ENCODE results near the gene MAG. TPM values are rescaled to one million over a fixed set of nuclear protein-coding genes. Genes with fewer than 3 reads are reported as not detected.

Gene MAG
- total and polyA plus RNA-seq, 10 of the 15 experiments (the other 5 are each of a cell fraction or from before 2014, with no cell fraction given): 0.03 to 0.82 (median 0.17) TPM; not detected in 2

DNA sequence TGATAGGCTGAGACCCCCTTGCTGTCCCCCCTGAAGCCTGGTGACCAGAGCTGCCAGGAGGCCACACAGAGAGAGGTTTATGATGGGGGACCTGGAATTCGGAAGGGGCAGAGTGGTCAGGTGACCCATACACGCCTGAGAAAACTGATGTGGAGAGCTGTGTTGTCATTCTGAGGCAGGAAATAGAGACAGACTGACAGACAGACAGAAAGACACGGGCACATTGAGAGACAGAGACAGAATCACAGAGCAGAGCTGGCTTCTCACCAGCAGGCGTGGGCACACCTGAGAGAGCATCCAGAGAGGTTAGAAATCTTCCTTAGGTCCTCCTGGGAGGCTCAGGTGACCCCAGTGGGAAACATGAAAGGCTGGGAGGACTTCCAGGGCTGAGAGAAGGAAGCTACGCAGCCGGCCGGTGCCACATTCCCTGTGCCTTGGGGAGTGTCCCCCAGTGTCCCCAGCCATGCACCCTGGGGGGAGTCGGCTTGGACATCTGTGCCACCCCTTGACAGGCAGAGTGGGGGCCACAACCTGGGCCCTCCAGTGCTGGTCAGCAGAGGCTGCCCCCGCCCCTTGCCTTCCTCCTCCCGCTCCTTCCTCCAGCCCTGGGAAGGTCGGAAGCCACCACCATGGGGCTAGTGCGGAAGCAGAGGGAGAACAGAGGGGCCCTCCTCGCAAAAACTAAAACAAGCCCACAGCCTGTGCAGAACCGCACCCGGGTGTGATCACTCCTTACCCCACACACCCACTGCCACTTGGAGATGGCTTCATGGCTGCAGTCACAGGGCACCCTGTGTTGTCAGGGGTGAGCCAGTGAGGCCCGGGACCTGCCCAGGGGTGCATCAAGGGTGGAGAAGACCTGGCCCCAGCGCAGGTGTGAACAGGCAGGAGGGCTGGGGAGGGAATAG is 57.9 kb downstream of the MAG start:
- no peak for DNase-seq (ENCODE audit: low read depth, low spot score)
- RAD21 ChIA-PET (ENCODE audit: unreplicated experiment): interaction anchor here (0.6 to 6.2 kb wide), 9 partner anchors 13 to 145 kb away, joined by 3 to 127 read pairs (median 6); partner anchors contain the start of gene CD22
- Histone ChIP-seq H3K4me3 (no peak overlapping the region), H4K20me1 (ENCODE audit: control insufficient read depth, insufficient read depth) (no peaks in the 10 kb centered on the region), H3K9ac (ENCODE audit: control insufficient read depth, insufficient read depth, low read length) (no peak overlapping the region), H3K4me2 (ENCODE audit: control insufficient read depth, insufficient read depth) (no peak overlapping the region), H3K27me3 (replicated peaks in 1 of 2; ENCODE audit: control insufficient read depth in 2 of 2, insufficient read depth in 2 of 2, low read length in 1 of 2) (no peaks in the 10 kb centered on the region), H3K27ac (ENCODE audit: control insufficient read depth, insufficient read depth) (peak overlapping the region; percentile 11; the same call in 1 of the 2 replicates), H3K4me1 (ENCODE audit: control insufficient read depth, insufficient read depth, low read length) (peaks cover 58% of the 10 kb centered on the region), H3K36me3 (ENCODE audit: control insufficient read depth in 2 of 2, insufficient read depth in 2 of 2, low read length in 1 of 2) (peaks cover 0 to 3% of the 10 kb centered on the region in 2 experiments; a peak in 2 of 4 replicates), H3K79me2 (ENCODE audit: control insufficient read depth, insufficient read depth, low read length) (no peaks in the 10 kb centered on the region), H3K9me3 (replicated peaks; ENCODE audit: control insufficient read depth, insufficient read depth, low read length) (no peaks in the 10 kb centered on the region), H2AFZ (ENCODE audit: control insufficient read depth, low read depth, low read length) (no peak overlapping the region)
- SMC1A ChIA-PET (ENCODE audit: uncharacterized antibody, unreplicated experiment): interaction anchor here (0.7 to 7.7 kb wide), 9 partner anchors 18 to 208 kb away, joined by 3 to 152 read pairs (median 5); partner anchors contain the start of gene CD22
- no peak for ATAC-seq
- WGBS (ENCODE audit: insufficient coverage, insufficient replicate concordance, low lambda C conversion rate, missing lambda C conversion rate): 68% methylated on average over 17 of the region's 17 CpGs
- FAIRE-seq: no peak
- POLR2A ChIA-PET: interaction anchor here (1.0 to 5.1 kb wide), 5 partner anchors 26 to 155 kb away, joined by 3 to 28 read pairs (median 3); no protein-coding TSS in a partner anchor
- in situ Hi-C loops (cut with MboI) (loop anchor here (5.0 kb wide), 1 partner anchor 117 kb away; no protein-coding TSS in a partner anchor), intact Hi-C loops (cut with micrococcal nuclease; ENCODE audit: unreplicated experiment) (loop anchor here (5.0 kb wide), 3 partner anchors 43 to 247 kb away; partner anchors contain the start of gene USF2)
- TF ChIP-seq, protein P1, sequence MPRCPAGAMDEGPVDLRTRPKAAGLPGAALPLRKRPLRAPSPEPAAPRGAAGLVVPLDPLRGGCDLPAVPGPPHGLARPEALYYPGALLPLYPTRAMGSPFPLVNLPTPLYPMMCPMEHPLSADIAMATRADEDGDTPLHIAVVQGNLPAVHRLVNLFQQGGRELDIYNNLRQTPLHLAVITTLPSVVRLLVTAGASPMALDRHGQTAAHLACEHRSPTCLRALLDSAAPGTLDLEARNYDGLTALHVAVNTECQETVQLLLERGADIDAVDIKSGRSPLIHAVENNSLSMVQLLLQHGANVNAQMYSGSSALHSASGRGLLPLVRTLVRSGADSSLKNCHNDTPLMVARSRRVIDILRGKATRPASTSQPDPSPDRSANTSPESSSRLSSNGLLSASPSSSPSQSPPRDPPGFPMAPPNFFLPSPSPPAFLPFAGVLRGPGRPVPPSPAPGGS (IDR thresholded peaks at IDR 0.05; ENCODE audit: borderline replicate concordance, insufficient read depth, low read depth, low read length, poor library complexity, severe bottlenecking): peak; percentile 62
- TF ChIP-seq ZBED1 (IDR thresholded peaks at IDR 0.05; ENCODE audit: borderline replicate concordance): 0 out of 2 replicates have a peak, but pooled peaks have one; percentile 52
- peak; percentile 37; the same call in 1 of the 2 replicates for TF ChIP-seq POLR2AphosphoS5 (IDR thresholded peaks at IDR 0.05; ENCODE audit: low read length)
- TF ChIP-seq POLR2AphosphoS2 (IDR thresholded peaks at IDR 0.05; ENCODE audit: low read depth, low read length): 0 out of 2 replicates have a peak, but pooled peaks have one; percentile 31
- 0 out of 2 replicates have a peak, but pooled peaks have one; percentile 10 for TF ChIP-seq RAD51 (IDR thresholded peaks at IDR 0.05)
- TF ChIP-seq POLR2A (IDR thresholded peaks at IDR 0.05; ENCODE audit: low read depth, low read length): peak; percentile 49
- no peak for TF ChIP-seq MEF2B (IDR thresholded peaks at IDR 0.05; ENCODE audit: partially characterized antibody, poor library complexity, severe bottlenecking)
- no peak for TF ChIP-seq MYB (IDR thresholded peaks at IDR 0.05; ENCODE audit: borderline replicate concordance, low read depth, low read length)
- BruUV-seq (replicated peaks): no TSS peak
- CTCF ChIA-PET: interaction anchor here (1.1 to 5.8 kb wide), 8 partner anchors 16 to 145 kb away, joined by 3 to 61 read pairs (median 6); no protein-coding TSS in a partner anchor

Measured in GM12878 (cell line).